GM12891 (cell line): ENCODE measurements around the gene SGO2.

Source experiments
- POLR2A ChIP-seq: IDR thresholded peaks from 2 replicates; pipeline ENCODE4 v1.6.1; 2011; ENCODE audit warnings: low read depth, low read length, control low read depth
- POLR2AphosphoS5 ChIP-seq: IDR thresholded peaks from 2 replicates; pipeline ENCODE4 v1.6.1; 2011; ENCODE audit warnings: low read depth, low read length, control low read depth

- TF ChIP-seq POLR2A (no peak), POLR2AphosphoS5 (no peak)
Observed at GRCh38 chr2:200608341-200609027, 82.5 kb downstream of the SGO2 start.
